Mucosa of rectum (tissue), 2 donors: ENCODE measurements around the gene IL6R.

Experiments
- H3K27ac ChIP-seq, 2 donors: one replicate each; pipeline ENCODE4 v1.7.0; 2013; ENCODE audit warnings: inconsistent platforms in 2 of 2, low read depth in 2 of 2, low read length in 2 of 2
- H3K27me3 ChIP-seq, 2 donors: one replicate each; pipeline ENCODE4 v1.7.0; 2013; ENCODE audit warnings: low read length in 2 of 2; ENCODE audit not compliant: control insufficient read depth in 2 of 2, insufficient read depth in 2 of 2
- H3K36me3 ChIP-seq, 2 donors: one replicate each; pipeline ENCODE4 v1.7.0; 2013; ENCODE audit warnings: low read length in 2 of 2; ENCODE audit not compliant: control insufficient read depth in 2 of 2, insufficient read depth in 2 of 2
- H3K4me1 ChIP-seq, 2 donors: one replicate each; pipeline ENCODE4 v1.7.0; 2013; ENCODE audit warnings: low read length in 2 of 2, mild to moderate bottlenecking in 1 of 2; ENCODE audit not compliant: control insufficient read depth in 2 of 2, insufficient read depth in 2 of 2
- H3K4me3 ChIP-seq, 2 donors: one replicate each; pipeline ENCODE4 v1.7.0; 2013; ENCODE audit warnings: low read length in 2 of 2
- H3K9ac ChIP-seq, 2 donors: one replicate each; pipeline ENCODE4 v1.7.0; 2013; ENCODE audit warnings: low read length in 2 of 2, low read depth in 1 of 2, mild to moderate bottlenecking in 1 of 2
- H3K9me3 ChIP-seq, 2 donors: one replicate each; pipeline ENCODE4 v1.7.0; 2013; ENCODE audit warnings: low read length in 2 of 2; ENCODE audit not compliant: control insufficient read depth in 2 of 2
- donor health status: healthy.
- donor health status: Normal muscosa, but diverticular disease.

IL6R gene

DNA sequence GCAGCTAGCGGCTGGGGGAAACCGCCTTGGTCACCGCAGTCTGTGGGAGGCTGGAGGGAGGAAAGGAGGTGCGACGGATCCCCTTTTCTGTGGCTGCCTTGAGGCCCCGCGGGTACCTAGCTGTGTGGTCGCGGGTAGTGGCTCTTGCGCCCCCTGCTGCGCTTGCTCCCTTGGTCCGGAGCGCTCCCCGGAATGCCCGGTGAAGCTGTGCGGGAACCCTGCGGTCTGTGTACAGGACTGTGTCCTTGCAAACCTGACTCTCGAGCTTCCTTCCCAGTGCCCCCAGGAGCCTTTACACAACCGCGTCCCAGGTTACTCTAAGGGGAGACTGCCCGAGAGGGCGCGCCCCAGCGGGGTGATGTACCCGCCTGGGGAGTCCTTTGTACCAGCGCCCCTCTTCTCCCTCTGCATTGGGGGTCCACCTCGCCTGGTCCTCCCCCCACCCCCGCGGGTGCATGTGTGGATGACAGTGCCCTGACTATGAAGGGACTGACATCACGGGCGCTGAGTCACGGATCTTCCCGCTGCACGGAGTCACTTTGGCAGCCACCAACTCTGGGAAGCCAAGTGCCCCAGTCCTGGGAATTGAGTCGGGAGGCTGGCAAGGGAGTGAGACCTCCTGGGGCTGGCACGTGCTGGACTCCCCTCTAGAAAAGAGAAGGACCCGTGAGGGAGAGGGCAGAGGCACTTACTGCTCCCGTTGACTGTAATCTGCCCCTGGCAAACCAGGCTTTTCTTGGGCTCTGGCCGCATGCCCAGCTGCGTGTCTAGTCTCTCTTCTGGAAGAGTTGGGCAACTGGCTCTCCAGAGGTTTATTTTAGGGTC is 816 bp downstream of the IL6R start:
- Histone ChIP-seq H3K27ac (peak overlapping the region; percentile 94 to 97), H3K4me1 (peaks cover 30 to 54% of the 10 kb centered on the region in 2 donors), H3K27me3 (no peaks in the 10 kb centered on the region)

DNA sequence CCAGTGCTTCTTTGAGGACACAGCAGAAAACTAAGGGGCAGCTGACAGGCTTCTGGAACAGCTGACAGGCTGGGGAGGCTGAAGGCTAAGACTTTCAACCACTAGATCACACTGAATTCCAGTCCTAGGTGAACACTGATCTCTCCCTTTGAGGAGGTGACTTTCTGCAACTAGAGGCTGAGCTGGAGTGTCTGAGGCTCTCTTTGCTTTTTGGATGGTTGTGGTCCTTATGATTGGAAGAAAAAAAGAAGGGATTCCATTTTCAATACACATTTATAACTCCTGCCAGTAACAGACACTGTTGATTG is 1.4 kb downstream of the IL6R start:
- peak overlapping the region; percentile 89 to 98 for H3K9ac ChIP-seq
- peak overlapping the region; percentile 78 to 86 for H3K4me3 ChIP-seq
- peaks cover 30 to 54% of the 10 kb centered on the region in 2 donors for H3K4me1 ChIP-seq
- peak overlapping the region; percentile 94 to 97 for H3K27ac ChIP-seq
- no peaks in the 10 kb centered on the region for H3K27me3 ChIP-seq
- H3K36me3 ChIP-seq: peaks cover 0 to 5% of the 10 kb centered on the region in 2 donors
- H3K9me3 ChIP-seq: no peaks in the 10 kb centered on the region

More for the DNA sequence above, 816 bp downstream of the IL6R start:
- no peaks in the 10 kb centered on the region for H3K9me3 ChIP-seq
- peaks cover 0 to 5% of the 10 kb centered on the region in 2 donors for H3K36me3 ChIP-seq
- peak overlapping the region; percentile 89 to 98 for H3K9ac ChIP-seq
- H3K4me3 ChIP-seq: peak overlapping the region; percentile 78 to 86

- Histone ChIP-seq H3K4me3 (peak overlapping the region; percentile 78 to 86), H3K9me3 (no peaks in the 10 kb centered on the region), H3K27me3 (no peaks in the 10 kb centered on the region), H3K36me3 (peaks cover 0 to 5% of the 10 kb centered on the region in 2 donors), H3K9ac (peak overlapping the region; percentile 89 to 98), H3K27ac (peak overlapping the region; percentile 94 to 97), H3K4me1 (peaks cover 30 to 54% of the 10 kb centered on the region in 2 donors)
Observed at GRCh38 chr1:154406886-154407197, 1.7 kb downstream of the IL6R start.

- peaks cover 30 to 52% of the 10 kb centered on the region in 2 donors for H3K4me1 ChIP-seq
- H3K9me3 ChIP-seq: no peaks in the 10 kb centered on the region
- peak overlapping the region; percentile 94 to 97 for H3K27ac ChIP-seq
- peaks cover 0 to 5% of the 10 kb centered on the region in 2 donors for H3K36me3 ChIP-seq
- no peaks in the 10 kb centered on the region for H3K27me3 ChIP-seq
- H3K9ac ChIP-seq: peak overlapping the region; percentile 58 to 89
- H3K4me3 ChIP-seq: peak overlapping the region; percentile 78 to 86
Observed at GRCh38 chr1:154407198-154408091, 2.3 kb downstream of the IL6R start.

DNA sequence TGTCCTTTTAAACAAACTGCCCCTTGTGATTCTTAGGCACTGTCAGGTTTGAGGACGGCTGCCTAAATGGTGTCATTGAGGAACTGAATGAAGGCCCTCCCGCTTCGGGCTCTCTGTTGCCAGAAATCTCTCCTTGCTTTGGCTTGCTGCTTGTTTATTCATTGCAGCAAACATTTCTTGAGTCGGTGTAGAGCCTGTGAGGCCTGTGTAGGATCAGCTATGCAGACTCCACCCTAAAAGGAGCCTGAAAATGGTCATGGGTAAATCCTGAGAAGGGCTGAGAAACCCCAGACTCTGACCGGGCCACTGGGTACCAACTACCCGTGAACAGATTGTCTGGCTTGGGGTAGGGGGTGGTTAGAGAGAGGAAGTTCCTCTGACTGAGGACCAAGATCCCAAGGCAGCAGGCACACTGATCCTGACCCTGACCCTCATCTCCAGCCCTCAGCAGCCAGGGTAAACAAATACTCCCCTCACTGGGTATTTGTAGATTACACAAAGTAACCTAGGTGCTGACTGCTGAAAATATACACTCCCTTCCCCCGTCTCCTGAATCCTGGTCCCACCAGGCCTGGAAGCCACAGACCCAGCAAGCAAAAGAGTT is 3.1 kb downstream of the IL6R start:
- H3K4me3 ChIP-seq: peak overlapping the region; percentile 78 to 86
- peak overlapping the region; percentile 58 to 89 for H3K9ac ChIP-seq
- H3K27me3 ChIP-seq: no peaks in the 10 kb centered on the region
- peak overlapping the region; percentile 94 to 97 for H3K27ac ChIP-seq
- peaks cover 0 to 5% of the 10 kb centered on the region in 2 donors for H3K36me3 ChIP-seq
- H3K9me3 ChIP-seq: no peaks in the 10 kb centered on the region
- H3K4me1 ChIP-seq: peaks cover 30 to 49% of the 10 kb centered on the region in 2 donors

DNA sequence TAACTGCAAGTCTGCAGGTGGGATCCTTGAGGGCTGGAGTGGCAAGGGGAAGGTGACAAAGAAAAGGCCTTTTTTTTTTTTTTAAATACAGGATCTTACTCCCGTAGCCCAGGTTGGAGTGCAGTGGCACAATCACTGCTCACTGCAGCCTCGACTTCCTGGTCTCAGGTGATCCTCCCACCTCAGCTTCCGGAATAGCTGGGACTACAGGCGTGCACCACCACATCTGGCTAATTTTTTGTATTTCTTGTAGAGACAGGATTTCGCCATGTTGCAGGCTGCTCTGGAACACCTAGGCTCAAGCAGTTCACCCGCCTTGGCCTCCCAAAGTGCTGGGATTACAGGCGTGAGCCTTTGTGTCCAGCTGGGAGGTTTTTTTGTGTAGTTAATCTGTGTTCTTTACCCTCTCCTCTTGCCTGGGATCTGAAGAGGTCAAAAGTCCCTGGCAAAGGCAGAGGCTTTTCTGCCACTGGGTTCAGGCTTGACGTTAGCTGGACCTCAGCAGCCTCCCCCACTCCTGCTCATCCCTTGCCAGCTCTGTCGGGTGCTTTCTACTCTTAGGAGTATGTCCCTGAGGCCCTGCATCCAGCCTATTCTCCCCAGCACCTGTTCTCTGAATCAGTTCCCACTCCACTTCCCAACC is 5.2 kb downstream of the IL6R start:
- H3K4me3 ChIP-seq: no peak overlapping the region
- H3K9ac ChIP-seq: no peak overlapping the region
- no peaks in the 10 kb centered on the region for H3K27me3 ChIP-seq
- H3K9me3 ChIP-seq: no peaks in the 10 kb centered on the region
- H3K27ac ChIP-seq: no peak overlapping the region
- peaks cover 23 to 39% of the 10 kb centered on the region in 2 donors for H3K4me1 ChIP-seq
- peaks cover 0 to 5% of the 10 kb centered on the region in 2 donors for H3K36me3 ChIP-seq

- H3K9me3 ChIP-seq: no peaks in the 10 kb centered on the region
- no peak overlapping the region for H3K27ac ChIP-seq
- H3K9ac ChIP-seq: no peak overlapping the region
- no peak overlapping the region for H3K4me3 ChIP-seq
- peaks cover 0 to 5% of the 10 kb centered on the region in 2 donors for H3K36me3 ChIP-seq
- no peaks in the 10 kb centered on the region for H3K27me3 ChIP-seq
- H3K4me1 ChIP-seq: peaks cover 20 to 38% of the 10 kb centered on the region in 2 donors
Observed at GRCh38 chr1:154411525-154411924, 6.4 kb downstream of the IL6R start.

DNA sequence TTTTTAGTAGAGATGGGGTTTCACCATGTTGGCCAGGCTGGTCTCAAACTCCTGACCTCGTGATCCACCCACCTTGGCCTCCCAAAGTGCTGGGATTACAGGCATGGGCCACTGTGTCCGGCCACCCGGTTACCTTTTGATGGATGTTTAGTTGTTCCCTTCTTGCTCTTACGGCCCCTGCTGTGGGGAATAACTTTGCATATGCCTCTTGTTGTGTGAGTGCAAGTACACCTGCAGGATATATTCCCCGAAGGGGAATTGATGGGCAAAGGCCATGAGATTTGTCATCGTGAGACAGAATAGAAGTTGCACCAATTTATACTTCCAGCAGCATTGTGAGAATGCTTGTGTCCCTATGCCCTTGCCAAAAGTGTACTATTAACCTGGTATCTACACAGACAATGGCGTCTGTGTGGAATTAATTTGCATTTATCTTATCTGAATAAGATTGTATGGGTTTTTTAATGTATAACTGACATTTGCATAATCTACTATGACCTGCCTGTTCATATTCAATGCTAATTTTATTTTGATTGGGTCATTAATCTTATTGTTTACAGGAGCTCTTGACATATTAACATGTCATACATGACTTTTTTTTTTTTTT is 8.1 kb downstream of the IL6R start:
- Histone ChIP-seq H3K27ac (no peak overlapping the region), H3K27me3 (no peaks in the 10 kb centered on the region), H3K9me3 (no peaks in the 10 kb centered on the region), H3K9ac (no peak overlapping the region), H3K4me1 (peaks cover 6 to 25% of the 10 kb centered on the region in 2 donors), H3K4me3 (no peak overlapping the region), H3K36me3 (peaks cover 3 to 5% of the 10 kb centered on the region in 2 donors)

DNA sequence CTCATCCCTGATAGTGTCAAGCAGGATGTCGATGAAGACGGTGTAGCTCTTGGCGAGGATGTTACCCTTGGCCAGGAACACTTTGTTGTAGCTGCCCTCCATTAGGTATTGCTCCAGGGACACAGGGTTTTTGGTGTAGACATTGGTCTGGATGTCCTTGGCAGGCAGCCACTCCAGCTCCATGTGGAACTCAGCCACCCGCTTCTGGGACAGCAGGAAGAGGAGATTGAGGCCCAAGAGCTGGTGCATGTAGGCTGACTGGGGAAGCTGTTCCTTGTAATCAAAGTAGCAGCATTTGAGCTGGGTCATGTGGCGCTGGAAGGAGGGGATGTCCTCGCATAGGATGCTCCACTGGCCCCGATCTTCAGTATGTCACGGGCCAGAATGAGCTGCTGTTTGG is 9.5 kb downstream of the IL6R start:
- Histone ChIP-seq H3K27ac (no peak overlapping the region), H3K9me3 (no peaks in the 10 kb centered on the region), H3K9ac (no peak overlapping the region), H3K4me1 (peaks cover 15 to 30% of the 10 kb centered on the region in 2 donors), H3K27me3 (no peaks in the 10 kb centered on the region), H3K4me3 (no peak overlapping the region), H3K36me3 (peaks cover 3 to 5% of the 10 kb centered on the region in 2 donors)
